ENCODE data around the gene ADAMTS12. TPM values are rescaled to one million over a fixed set of nuclear protein-coding genes. Genes with fewer than 3 reads are reported as not detected.

Gene ADAMTS12
- total and polyA plus RNA-seq, 7 experiments from 2014 or later: not detected

DNA sequence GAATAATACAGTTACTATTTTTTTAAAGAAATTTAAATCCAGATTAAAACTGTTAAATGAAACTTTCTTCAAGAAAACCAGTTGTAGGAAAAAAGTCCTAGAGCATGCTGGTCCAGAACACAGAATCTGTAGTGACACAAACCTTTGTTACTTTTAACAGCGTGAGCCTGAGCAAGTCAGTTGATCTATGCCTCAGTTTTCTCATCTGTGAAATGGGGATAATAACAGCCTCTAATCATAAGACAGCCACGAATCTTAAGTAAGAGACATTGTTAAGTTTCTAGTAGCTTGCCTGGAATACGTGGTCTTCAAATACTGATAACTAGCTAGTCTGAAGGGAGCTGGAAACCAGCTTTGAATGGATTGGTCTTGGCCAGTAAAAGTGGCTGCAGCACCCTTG lies 158.6 kb downstream of the ADAMTS12 start:
- H3K27me3 ChIP-seq (ENCODE audit: control insufficient read depth in 2 of 2, insufficient read depth in 2 of 2, low read length in 2 of 2): peaks cover 0 to 4% of the 10 kb centered on the region in 2 donors

GRCh38 chr5:33726422-33727165 lies 165.2 kb downstream of the ADAMTS12 start:
- ChIA-PET POLR2A (no interaction called here), CTCF (no interaction called here)
- Mint-ChIP-seq H3K4me3 (no peak overlapping the region), H3K4me1 (no peaks in the 10 kb centered on the region), H3K36me3 (no peaks in the 10 kb centered on the region), H3K27me3 (peaks cover 0 to 11% (median 0%) of the 10 kb centered on the region in 5 donors), H3K27ac (no peak overlapping the region), H3K9me3 (peaks cover 0 to 5% (median 0%) of the 10 kb centered on the region in 11 donors)
- Histone ChIP-seq H3K9me3 (ENCODE audit: control insufficient read depth in 2 of 3, low read length in 3 of 3) (no peaks in the 10 kb centered on the region), H3K27me3 (ENCODE audit: control insufficient read depth in 2 of 2, insufficient read depth in 2 of 2, low read length in 2 of 2) (no peaks in the 10 kb centered on the region), H3K36me3 (ENCODE audit: control insufficient read depth in 2 of 3, insufficient read depth in 3 of 3, low read length in 3 of 3) (no peaks in the 10 kb centered on the region), H3K4me1 (ENCODE audit: control insufficient read depth in 2 of 2, insufficient read depth in 2 of 2, low read length in 2 of 2) (no peaks in the 10 kb centered on the region), H3K4me3 (ENCODE audit: low read length) (no peak overlapping the region), H3K27ac (ENCODE audit: low read depth, low read length) (no peak overlapping the region)
- intact Hi-C loops (cut with micrococcal nuclease): no loop called here
- DNase-seq (no peak), ATAC-seq (no peak)

More for the DNA sequence above, 158.6 kb downstream of the ADAMTS12 start:
- Mint-ChIP-seq H3K4me1 (no peaks in the 10 kb centered on the region), H3K27ac (no peak overlapping the region), H3K4me3 (no peak overlapping the region), H3K9me3 (peaks cover 0 to 2% (median 0%) of the 10 kb centered on the region in 11 donors), H3K27me3 (peaks cover 0 to 20% (median 0%) of the 10 kb centered on the region in 5 donors), H3K36me3 (no peaks in the 10 kb centered on the region)
- Histone ChIP-seq H3K27ac (ENCODE audit: low read depth, low read length) (no peak overlapping the region), H3K4me1 (ENCODE audit: control insufficient read depth in 2 of 2, insufficient read depth in 2 of 2, low read length in 2 of 2) (no peaks in the 10 kb centered on the region), H3K4me3 (ENCODE audit: low read length) (no peak overlapping the region), H3K36me3 (ENCODE audit: control insufficient read depth in 2 of 3, insufficient read depth in 3 of 3, low read length in 3 of 3) (no peaks in the 10 kb centered on the region), H3K9me3 (ENCODE audit: control insufficient read depth in 2 of 3, low read length in 3 of 3) (no peaks in the 10 kb centered on the region)
- DNase-seq (no peak), ATAC-seq (no peak)
- POLR2A ChIA-PET: no interaction called here
- CTCF ChIA-PET: no interaction called here
- intact Hi-C loops (cut with micrococcal nuclease): loop anchor here in 1 of 2 donors (10.0 kb wide), 1 partner anchor 202 kb away; the partner anchor contains the start of gene RXFP3

- Histone ChIP-seq H3K27ac (ENCODE audit: low read depth, low read length) (no peak overlapping the region), H3K27me3 (ENCODE audit: control insufficient read depth in 2 of 2, insufficient read depth in 2 of 2, low read length in 2 of 2) (no peaks in the 10 kb centered on the region), H3K4me3 (ENCODE audit: low read length) (no peak overlapping the region), H3K36me3 (ENCODE audit: control insufficient read depth in 2 of 3, insufficient read depth in 3 of 3, low read length in 3 of 3) (no peaks in the 10 kb centered on the region), H3K4me1 (ENCODE audit: control insufficient read depth in 2 of 2, insufficient read depth in 2 of 2, low read length in 2 of 2) (no peaks in the 10 kb centered on the region), H3K9me3 (ENCODE audit: control insufficient read depth in 2 of 3, low read length in 3 of 3) (no peaks in the 10 kb centered on the region)
- intact Hi-C loops (cut with micrococcal nuclease): no loop called here
- Mint-ChIP-seq H3K9me3 (peaks cover 0 to 6% (median 0%) of the 10 kb centered on the region in 11 donors), H3K4me3 (no peak overlapping the region), H3K27ac (no peak overlapping the region), H3K27me3 (peaks cover 0 to 6% (median 0%) of the 10 kb centered on the region in 5 donors), H3K36me3 (no peaks in the 10 kb centered on the region), H3K4me1 (no peaks in the 10 kb centered on the region)
- no peak for ATAC-seq
- DNase-seq: no peak
- CTCF ChIA-PET: no interaction called here
- POLR2A ChIA-PET: no interaction called here
These were observed 166.0 kb downstream of the ADAMTS12 start for GRCh38 chr5:33725806-33726205.

- DNase-seq (no peak), ATAC-seq (no peak)
- Mint-ChIP-seq H3K4me1 (no peaks in the 10 kb centered on the region), H3K27me3 (peaks cover 0 to 5% (median 0%) of the 10 kb centered on the region in 5 donors), H3K4me3 (no peak overlapping the region), H3K9me3 (peaks cover 0 to 4% (median 0%) of the 10 kb centered on the region in 11 donors), H3K36me3 (no peaks in the 10 kb centered on the region), H3K27ac (no peak overlapping the region)
- Histone ChIP-seq H3K4me3 (ENCODE audit: low read length) (no peak overlapping the region), H3K36me3 (ENCODE audit: control insufficient read depth in 2 of 3, insufficient read depth in 3 of 3, low read length in 3 of 3) (no peaks in the 10 kb centered on the region), H3K4me1 (ENCODE audit: control insufficient read depth in 2 of 2, insufficient read depth in 2 of 2, low read length in 2 of 2) (no peaks in the 10 kb centered on the region), H3K27me3 (ENCODE audit: control insufficient read depth in 2 of 2, insufficient read depth in 2 of 2, low read length in 2 of 2) (no peaks in the 10 kb centered on the region), H3K9me3 (ENCODE audit: control insufficient read depth in 2 of 3, low read length in 3 of 3) (no peaks in the 10 kb centered on the region), H3K27ac (ENCODE audit: low read depth, low read length) (no peak overlapping the region)
- ChIA-PET POLR2A (no interaction called here), CTCF (no interaction called here)
- intact Hi-C loops (cut with micrococcal nuclease): no loop called here
These were observed 170.1 kb downstream of the ADAMTS12 start for GRCh38 chr5:33721491-33722200.

DNA sequence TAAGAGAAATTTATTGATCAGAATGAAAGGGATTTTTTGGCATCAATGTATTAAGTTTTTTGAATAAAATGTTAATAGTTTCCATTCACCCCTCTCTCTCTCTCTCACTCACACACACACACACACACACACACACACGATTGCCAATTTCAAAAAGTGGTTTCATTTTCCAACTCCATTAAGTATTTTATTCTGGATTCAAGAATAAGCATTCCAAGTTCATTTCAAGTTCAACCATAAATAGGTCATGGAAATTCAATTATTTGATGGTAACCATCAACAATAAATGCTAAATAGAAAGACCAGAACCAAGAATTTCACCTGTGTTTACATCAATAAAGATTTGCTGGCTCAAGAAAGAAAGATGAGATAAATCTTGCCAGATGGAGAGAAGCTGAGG lies 171.6 kb downstream of the ADAMTS12 start:
- peaks cover 0 to 4% (median 0%) of the 10 kb centered on the region in 11 donors for H3K9me3 Mint-ChIP-seq
- intact Hi-C loops (cut with micrococcal nuclease): no loop called here
- Histone ChIP-seq H3K9me3 (ENCODE audit: control insufficient read depth in 2 of 3, low read length in 3 of 3) (no peaks in the 10 kb centered on the region), H3K36me3 (ENCODE audit: control insufficient read depth in 2 of 3, insufficient read depth in 3 of 3, low read length in 3 of 3) (no peaks in the 10 kb centered on the region), H3K4me3 (ENCODE audit: low read length) (no peak overlapping the region), H3K27me3 (ENCODE audit: control insufficient read depth in 2 of 2, insufficient read depth in 2 of 2, low read length in 2 of 2) (no peaks in the 10 kb centered on the region), H3K4me1 (ENCODE audit: control insufficient read depth in 2 of 2, insufficient read depth in 2 of 2, low read length in 2 of 2) (no peaks in the 10 kb centered on the region), H3K27ac (ENCODE audit: low read depth, low read length) (no peak overlapping the region)
- H3K27ac Mint-ChIP-seq: no peak overlapping the region
- peaks cover 0 to 5% (median 0%) of the 10 kb centered on the region in 5 donors for H3K27me3 Mint-ChIP-seq
- no peaks in the 10 kb centered on the region for H3K4me1 Mint-ChIP-seq
- ChIA-PET CTCF (no interaction called here), POLR2A (no interaction called here)
- ATAC-seq: no peak
- H3K36me3 Mint-ChIP-seq: no peaks in the 10 kb centered on the region
- no peak for DNase-seq
- no peak overlapping the region for H3K4me3 Mint-ChIP-seq

DNA sequence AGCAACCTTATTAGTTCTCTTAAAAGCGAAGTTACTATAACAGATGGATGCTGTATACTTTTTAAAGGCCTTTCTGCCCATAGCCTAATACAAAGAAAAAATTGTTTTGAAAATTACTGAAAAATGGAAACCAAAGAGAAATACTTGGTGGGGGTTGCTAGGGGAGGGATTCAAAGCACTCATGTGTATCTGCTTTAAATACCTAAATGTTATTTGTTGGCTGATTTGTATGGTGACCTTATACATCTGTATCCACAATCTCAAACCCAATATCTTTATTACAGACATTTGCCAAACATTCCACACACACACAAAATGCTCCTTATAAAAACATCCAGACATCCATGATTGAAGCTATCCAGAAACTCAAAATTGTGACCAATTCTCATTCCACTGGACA lies 172.0 kb downstream of the ADAMTS12 start:
- DNase-seq (no peak), ATAC-seq (no peak)
- ChIA-PET CTCF (no interaction called here), POLR2A (no interaction called here)
- Mint-ChIP-seq H3K4me1 (no peaks in the 10 kb centered on the region), H3K36me3 (no peaks in the 10 kb centered on the region), H3K27ac (no peak overlapping the region), H3K27me3 (peaks cover 0 to 5% (median 0%) of the 10 kb centered on the region in 5 donors), H3K4me3 (no peak overlapping the region), H3K9me3 (peaks cover 0 to 4% (median 0%) of the 10 kb centered on the region in 11 donors)
- Histone ChIP-seq H3K27me3 (ENCODE audit: control insufficient read depth in 2 of 2, insufficient read depth in 2 of 2, low read length in 2 of 2) (no peaks in the 10 kb centered on the region), H3K4me3 (ENCODE audit: low read length) (no peak overlapping the region), H3K27ac (ENCODE audit: low read depth, low read length) (no peak overlapping the region), H3K36me3 (ENCODE audit: control insufficient read depth in 2 of 3, insufficient read depth in 3 of 3, low read length in 3 of 3) (no peaks in the 10 kb centered on the region), H3K9me3 (ENCODE audit: control insufficient read depth in 2 of 3, low read length in 3 of 3) (no peaks in the 10 kb centered on the region), H3K4me1 (ENCODE audit: control insufficient read depth in 2 of 2, insufficient read depth in 2 of 2, low read length in 2 of 2) (no peaks in the 10 kb centered on the region)
- intact Hi-C loops (cut with micrococcal nuclease): no loop called here
